AG09309 (cell line): Measurements from ENCODE around the gene GCN1.

Experiments
- DNase-seq: peaks from one replicate; pipeline ENCODE4 v3.0.0-alpha.2; 2010; ENCODE audit warnings: low read depth
- H3K4me3 ChIP-seq: 2 replicates; pipeline ENCODE4 v1.5.1; 2011; ENCODE audit warnings: mild to moderate bottlenecking, low read depth, low read length, moderate library complexity; ENCODE audit not compliant: control insufficient read depth
- TF ChIP-seq, protein P1 (sequence below): IDR thresholded peaks from 2 replicates; pipeline ENCODE4 v1.5.1; 2011; ENCODE audit warnings: mild to moderate bottlenecking, low read depth, low read length, inconsistent platforms; ENCODE audit not compliant: insufficient read depth, control insufficient read depth; ENCODE audit errors: missing control alignments

The GCN1 gene

DNA sequence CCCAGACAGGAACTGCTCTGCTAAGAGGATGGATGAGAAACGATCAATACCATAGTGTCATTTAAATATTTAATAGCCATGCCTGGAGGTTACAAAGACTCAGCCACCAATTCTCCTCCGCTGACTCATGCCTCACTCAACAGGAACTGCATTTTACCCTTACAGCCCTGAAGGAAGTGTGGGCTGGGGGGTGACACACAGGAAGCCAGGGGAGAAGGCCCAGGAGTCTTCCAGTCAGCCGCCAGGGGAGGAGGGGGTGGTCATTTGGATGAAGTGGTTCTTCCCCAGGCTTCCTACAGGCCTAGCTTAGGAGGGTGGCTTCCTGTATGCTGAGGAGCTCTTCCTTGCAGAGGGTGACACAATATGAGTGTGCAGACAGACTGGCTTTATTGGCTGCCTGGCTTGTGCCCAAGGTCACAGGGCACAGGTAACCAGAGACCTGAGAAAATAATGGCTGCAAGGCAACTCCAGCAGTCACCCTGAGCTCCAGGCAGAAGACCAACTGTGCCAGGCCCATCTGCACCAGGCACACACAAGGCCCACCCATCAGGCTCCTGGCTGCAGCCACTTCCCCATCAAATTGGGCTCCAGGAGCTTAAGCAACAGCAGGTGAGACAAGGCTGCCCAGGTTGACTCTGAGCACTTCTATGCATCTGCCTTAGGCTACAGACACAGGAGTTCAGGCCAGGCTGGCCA, 36.9 kb upstream of the GCN1 start:
- TF ChIP-seq, protein P1, sequence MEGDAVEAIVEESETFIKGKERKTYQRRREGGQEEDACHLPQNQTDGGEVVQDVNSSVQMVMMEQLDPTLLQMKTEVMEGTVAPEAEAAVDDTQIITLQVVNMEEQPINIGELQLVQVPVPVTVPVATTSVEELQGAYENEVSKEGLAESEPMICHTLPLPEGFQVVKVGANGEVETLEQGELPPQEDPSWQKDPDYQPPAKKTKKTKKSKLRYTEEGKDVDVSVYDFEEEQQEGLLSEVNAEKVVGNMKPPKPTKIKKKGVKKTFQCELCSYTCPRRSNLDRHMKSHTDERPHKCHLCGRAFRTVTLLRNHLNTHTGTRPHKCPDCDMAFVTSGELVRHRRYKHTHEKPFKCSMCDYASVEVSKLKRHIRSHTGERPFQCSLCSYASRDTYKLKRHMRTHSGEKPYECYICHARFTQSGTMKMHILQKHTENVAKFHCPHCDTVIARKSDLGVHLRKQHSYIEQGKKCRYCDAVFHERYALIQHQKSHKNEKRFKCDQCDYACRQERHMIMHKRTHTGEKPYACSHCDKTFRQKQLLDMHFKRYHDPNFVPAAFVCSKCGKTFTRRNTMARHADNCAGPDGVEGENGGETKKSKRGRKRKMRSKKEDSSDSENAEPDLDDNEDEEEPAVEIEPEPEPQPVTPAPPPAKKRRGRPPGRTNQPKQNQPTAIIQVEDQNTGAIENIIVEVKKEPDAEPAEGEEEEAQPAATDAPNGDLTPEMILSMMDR = peak; percentile 41
- peak; percentile 67 for DNase-seq
- H3K4me3 ChIP-seq = no peak overlapping the region

DNA sequence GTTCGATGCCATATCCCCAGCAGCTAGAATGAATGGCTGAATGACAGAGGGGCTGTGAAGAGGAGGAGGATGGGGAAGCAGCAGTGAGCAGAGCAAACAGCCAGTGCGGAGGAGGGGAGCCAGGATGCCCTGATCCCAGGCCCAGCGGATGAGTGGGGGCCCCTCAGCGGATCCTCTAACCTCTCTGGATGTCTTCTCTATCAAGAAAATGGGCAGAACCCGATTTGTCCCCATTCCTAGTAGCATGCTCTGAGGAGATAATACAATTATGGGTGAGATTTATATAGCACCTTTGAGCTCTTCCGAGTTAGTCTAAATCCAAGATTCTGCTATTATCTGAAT, 36.4 kb upstream of the GCN1 start:
- TF ChIP-seq, protein P1 = no peak
- H3K4me3 ChIP-seq = peak overlapping the region; percentile 7
- DNase-seq = no peak

DNA sequence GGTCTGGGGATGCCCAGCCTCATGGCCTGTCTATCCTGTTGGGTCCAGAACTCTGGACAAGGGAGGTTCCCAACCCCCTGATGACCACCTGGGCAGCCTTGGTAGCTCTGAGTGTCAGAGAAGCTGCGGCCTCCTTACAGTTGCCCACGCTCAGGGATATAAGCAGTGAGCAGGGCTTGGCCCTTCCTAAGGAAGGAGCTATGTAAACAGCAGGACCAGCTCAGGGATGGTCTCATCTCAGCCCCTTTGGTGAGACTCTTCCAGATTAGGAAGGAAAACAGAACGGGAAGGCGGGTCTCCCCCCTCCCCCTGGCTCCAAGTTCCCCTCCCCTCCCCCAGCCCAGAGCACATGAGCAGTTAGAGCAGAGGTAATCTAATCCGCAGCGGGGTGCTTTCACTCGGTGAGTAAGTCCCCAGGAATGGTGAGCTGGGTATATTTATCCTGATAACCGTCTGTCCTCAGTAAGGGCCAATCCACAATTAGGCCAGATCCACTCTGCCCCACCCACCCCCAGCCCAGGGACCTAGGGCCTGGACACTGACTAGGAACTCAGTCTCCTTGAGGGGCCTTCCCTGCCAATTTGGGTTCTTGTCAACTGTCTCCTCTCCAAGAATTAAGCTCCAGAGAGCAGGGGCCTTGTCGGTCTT, 35.9 kb upstream of the GCN1 start:
- TF ChIP-seq, protein P1 = no peak
- peak overlapping the region; percentile 7 for H3K4me3 ChIP-seq
- peak; percentile 73 for DNase-seq

DNA sequence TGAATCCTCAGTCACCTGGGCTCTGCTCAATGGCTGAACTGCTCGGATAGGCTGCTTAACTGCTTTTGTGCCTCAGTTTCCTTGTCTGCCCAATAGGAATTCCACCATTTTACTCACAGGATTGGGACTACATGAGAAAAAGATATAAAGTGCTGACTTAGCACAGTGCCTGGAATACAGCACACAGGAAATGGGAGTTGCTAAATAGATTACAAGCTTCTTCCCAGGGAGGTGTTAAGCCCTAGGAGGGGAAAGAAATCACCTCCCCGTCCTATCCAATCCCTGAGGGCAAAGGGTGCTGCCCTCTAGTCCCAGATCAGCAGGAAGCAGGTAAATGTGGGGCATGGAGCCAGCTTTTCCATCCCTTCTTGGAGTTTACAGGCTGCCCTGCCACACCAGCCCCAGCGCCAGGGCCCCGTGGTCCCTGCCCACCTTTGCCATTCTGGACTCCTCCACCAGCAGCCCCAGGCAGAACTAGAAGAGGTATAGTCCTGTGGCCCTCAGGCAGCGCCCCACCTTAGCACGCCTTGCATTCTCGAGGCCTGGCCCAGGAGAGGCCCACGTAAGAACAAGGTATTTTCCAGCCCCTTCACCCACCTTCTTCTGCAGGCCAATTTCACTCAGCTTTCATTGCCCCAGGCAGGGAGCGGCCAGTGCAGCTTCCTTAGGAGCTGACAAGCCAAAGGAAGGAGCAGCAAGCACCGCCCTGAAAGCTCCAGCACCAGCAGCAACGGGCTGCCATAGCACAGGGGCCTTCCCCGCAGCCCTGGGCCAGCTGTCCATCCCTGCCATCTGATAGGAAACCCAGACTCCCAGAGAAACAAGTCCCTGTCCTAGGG, 35.2 kb upstream of the GCN1 start:
- no peak for DNase-seq
- TF ChIP-seq, protein P1 = no peak
- no peak overlapping the region for H3K4me3 ChIP-seq

DNA sequence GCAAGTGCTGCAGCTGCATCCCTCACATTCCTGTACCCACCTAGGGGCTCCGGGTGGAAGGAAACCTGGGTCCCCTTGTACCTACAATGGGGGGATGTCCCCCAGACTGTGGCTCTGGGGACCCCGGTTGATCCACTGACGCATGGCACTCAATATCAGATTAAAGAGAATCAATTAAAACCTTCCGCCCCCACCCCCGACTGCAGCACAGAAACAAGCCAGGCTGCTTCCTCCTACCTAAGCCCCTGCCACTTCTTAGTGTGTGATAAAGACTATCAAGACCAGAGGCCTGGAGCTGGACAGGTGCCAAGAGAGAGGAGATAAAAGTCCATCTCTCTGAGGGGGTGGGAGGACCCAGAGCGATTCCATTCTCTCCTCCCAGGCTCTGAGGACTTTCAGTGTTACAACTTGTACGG, 34.6 kb upstream of the GCN1 start:
- DNase-seq = no peak
- TF ChIP-seq, protein P1 = no peak
- H3K4me3 ChIP-seq = no peak overlapping the region

DNA sequence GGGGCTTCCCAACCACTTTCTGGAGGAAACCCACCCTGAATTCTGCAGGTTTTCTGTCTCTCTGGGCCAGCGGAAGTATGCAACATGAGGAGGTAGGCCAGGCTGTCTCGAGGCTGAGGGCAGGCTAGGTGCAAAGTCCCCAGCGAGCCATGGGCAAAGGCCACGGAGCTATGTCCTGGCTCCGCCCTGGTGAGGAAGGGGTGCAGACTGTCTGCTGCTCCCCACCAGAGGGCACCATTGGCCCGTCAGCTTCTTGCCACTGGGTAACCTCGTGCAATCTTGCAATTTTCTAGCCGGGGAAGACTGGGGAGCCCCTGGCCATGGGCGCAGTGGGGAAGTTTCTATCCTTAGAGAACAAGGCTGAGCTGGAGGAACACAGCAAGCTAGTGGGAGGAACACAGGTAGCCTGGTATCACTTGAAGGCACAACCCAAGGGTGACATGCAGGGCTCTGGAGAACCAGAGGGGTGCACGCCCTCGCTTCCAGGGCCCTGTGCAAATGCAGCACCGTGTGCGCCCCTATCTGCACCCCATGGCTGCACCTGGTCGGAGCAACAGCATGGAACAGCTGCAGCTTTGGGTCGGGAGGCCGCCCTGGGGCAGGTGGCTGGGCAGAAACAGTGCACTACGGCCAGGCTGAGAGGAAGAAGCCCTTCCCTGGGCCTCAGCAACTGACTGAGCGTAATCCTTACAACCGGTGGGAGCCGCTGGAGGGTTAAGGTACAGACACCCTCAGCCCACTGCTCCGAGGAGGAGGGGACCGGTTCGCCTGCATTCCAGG, 34.0 kb upstream of the GCN1 start:
- DNase-seq = peak; percentile 21
- TF ChIP-seq, protein P1 = peak; percentile 98
- no peak overlapping the region for H3K4me3 ChIP-seq
